Fibroblast of gingiva (primary cell): ENCODE measurements around the gene SYT8.

Source experiments
- DNase-seq: peaks from one replicate; pipeline ENCODE4 v3.0.0-alpha.2; 2011; ENCODE audit warnings: low read depth

Gene SYT8

DNA sequence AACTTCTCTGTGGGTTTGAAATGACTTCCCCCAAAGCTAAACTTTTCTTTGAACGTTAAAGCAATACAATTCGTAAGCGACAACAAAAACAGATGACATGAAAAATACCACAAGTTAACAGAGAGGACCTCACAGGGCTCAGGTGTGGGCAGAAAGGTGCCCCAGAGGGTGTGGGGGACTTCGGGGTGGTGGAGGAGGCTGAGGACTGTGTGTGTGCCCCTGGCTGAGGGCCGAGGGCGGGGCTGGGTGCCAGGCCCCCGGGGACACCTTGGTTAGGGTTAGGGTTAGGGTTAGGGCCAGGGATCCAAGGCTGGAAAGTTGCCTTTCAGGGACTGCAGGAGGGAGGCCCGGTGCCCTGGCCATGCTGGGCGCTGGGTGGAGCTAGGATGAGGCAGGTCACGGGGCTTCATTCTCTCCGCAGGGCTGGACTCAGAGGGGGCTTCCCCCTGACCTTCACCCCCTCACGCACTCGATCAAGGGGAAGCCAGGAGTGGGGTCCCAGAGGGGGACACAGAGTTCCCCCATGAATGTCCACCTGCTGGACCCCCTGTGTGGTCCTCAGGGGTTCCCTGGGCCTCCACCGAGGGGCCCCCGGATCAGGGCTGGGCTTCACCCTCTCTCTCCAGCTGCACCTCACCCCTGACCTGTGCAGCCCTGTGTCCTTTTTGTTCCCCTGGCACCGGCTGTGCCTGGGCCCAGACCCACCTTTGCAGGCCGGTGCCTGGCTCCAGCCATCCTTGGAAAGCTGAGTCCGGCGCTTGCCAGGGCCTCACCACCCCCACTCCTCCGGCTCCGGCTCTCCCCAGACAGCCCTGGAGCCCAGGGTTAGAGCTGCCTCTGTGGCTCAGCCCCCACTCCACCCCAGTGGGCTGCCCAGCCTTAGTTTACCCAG is 11.0 kb downstream of the SYT8 start:
- DNase-seq, result no peak

DNA sequence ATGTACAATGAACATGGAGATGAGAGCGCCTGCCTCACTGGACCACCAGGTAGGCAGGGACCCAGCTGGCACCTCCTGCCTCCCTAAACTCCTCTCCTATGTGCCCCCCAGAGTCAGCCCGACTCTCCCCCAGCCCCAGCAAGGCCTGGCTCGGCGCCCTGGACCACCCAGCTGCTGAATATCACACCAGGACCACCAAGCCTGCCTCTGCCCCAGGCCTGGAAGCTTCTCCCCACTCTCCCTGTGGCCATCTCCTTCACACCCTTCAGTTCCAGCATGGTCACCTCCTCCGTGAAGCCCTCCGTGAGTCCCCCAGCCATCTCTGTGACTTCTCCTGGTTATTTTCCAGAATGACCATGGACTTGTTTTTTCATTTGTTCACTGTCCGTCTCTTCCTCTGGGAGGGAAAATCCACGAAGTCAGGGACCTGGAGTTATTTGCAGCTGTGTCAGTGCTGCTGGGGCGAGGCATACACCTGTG is 11.7 kb downstream of the SYT8 start:
- no peak for DNase-seq

GRCh38 chr11:1847006-1847735 is 12.4 kb downstream of the SYT8 start:
- no peak for DNase-seq

DNA sequence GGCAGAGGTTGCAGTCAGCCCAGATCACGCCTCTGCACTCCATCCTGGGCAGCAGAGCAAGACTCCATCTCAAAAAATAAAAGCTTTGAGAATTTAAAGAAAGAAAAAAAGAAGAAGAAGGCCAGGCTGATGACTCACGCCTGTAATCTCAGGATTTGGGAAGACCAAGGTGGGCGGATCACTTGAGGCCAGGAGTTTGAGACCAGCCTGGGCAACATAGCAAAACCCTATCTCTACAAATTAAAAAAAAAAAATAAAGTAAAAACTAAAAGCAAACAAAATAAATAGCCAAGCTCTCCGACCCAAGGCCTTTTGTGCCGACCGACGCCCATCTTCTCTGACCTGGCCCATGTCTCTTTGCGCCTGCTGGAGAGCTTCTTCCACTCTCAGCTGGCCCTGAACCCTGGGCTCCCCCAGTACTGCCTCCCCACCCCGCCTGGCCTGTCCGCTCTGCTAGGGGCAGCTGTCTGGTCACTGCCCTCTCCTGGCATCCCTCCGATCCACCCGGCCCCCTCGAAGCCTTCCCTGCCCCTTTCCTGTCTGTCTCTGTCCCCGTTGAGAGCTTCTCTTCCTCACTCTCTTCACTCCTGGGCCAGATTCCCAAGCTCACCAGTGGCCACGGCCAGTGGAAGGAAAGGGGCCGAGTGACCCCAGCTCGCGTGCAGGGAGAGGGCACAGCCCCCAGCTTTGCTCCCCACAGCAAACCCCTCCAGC is 13.3 kb downstream of the SYT8 start:
- DNase-seq, result no peak

DNA sequence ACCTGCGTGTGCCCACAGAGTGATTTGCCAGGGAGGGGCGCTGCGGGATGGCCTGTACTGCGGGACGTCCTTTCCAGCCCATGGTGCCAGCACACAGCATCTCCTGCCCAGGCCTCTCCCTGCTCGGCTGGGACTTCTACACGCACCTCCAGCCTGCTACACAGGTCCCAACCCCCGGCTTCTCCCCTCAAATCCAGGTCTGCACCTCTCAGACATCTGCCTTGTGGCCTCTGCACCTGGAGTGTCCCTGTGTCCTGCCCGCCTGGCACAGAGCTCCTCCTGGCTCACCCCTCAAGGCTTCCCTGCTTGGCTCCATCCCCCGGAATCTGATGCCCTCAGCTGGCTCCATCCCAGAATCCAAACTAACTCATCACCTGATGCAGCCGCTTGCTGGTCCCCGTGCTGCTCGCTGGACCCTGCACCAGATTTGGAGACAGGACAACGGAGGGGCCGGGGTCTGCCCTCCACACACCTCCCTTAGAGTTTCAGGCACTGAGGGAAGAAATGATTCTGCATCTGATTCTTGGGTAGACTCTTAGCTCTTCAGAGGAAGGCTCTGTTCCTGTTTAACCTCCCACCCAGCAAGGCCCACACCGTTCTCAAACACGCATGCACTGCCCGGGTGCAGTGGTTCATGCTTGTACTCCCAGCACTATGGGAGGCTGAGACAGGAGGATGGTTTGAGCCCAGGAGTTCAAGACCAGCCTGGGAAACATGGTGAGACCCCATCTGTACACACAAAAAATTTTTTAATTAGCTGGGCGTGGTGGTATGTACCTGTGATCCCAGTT is 14.0 kb downstream of the SYT8 start:
- no peak for DNase-seq

GRCh38 chr11:1851468-1852180 is 16.8 kb downstream of the SYT8 start:
- DNase-seq, result no peak

DNA sequence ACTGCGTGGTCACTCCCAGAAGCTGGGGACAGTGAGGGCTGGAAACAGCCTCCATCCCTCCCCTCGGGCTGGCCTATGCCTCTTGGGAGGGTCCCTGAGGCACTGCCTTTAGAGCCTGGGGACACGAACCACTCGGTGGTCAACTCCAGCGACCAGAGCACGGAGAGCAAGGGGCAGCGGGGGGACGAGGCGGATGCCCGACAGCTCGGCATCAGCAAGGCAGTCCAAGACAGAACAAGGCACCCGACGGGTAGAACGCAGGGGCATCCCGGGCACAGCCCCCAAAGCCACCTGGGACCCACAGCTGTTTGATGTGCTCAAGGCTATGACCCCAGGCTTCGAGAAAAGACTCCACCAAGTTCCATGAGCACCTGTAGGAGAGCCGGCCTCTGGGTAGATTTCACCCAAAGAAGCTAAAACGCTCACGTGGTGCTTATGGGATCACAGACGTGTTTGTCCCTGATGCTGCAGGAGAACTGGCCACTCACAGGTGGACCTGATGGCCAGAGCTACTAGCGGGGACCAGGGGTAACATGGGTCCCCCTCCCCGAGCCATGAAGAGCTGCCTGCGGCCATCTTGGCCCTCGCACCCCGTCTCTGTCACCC is 17.6 kb downstream of the SYT8 start:
- no peak for DNase-seq

DNA sequence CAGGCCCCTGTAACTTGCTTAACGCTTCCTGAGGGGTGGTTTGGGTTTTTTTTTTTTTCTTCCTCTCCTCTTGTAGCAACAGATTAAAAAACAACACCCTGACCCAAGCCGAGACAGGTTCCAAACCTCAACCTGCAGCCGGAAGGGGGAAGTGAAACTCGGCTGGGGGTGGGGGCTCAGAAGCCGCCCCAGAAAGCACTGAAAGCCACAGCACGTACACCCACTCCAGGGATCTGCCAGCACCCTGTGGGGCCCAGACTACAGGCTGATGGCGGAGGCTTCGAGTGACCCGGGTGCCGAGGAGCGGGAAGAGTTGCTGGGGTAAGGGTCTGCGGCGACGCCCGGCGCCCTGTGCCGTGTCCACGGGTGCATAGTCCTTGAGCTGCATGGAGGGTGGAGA is 18.1 kb downstream of the SYT8 start, which contains the start of gene LSP1:
Gene LSP1 (plus strand): TSS at position 208 of the 400 bp plus-strand sequence. CDS start 61 bp downstream, at position 269.
- no peak for DNase-seq

DNA sequence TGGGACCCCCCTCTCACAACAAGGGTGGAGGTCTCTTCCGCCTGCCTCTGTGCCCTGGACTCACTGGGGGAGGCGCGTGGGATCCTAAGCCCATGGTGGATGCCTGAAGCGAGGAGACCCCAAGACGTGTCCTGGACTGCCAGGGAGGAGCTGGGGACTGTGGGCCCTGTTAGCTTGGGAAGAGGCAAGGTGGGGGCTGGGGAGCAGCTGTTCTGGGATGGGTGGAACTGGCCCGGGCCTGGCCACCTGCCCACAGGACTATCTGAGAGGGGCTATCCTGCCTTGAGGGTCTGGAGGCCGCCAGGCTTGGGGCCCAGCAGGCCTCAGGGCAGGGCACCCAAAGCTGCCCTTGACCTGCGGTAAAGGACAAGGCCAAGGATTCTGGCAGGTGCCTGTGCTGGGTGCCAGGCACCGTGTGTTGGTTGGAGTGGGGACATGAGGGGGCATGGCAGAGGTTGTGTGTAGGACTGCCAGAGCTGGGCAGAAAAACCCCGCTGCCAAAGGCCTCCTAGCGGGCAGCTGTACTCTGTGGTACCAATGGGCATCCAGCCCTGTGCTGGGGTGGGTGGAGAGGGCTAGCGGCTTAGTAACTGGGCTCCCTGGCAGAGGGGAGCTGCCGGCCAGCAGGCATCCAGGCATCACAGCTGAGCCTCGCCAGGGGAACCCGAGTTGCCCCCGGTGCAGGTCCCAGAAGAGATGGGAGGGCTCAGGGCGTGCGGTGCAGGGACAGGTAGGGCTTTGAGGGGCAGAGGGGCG is 18.8 kb downstream of the SYT8 start:
- no peak for DNase-seq

GRCh38 chr11:1854132-1854948 is 19.6 kb downstream of the SYT8 start:
- no peak for DNase-seq

DNA sequence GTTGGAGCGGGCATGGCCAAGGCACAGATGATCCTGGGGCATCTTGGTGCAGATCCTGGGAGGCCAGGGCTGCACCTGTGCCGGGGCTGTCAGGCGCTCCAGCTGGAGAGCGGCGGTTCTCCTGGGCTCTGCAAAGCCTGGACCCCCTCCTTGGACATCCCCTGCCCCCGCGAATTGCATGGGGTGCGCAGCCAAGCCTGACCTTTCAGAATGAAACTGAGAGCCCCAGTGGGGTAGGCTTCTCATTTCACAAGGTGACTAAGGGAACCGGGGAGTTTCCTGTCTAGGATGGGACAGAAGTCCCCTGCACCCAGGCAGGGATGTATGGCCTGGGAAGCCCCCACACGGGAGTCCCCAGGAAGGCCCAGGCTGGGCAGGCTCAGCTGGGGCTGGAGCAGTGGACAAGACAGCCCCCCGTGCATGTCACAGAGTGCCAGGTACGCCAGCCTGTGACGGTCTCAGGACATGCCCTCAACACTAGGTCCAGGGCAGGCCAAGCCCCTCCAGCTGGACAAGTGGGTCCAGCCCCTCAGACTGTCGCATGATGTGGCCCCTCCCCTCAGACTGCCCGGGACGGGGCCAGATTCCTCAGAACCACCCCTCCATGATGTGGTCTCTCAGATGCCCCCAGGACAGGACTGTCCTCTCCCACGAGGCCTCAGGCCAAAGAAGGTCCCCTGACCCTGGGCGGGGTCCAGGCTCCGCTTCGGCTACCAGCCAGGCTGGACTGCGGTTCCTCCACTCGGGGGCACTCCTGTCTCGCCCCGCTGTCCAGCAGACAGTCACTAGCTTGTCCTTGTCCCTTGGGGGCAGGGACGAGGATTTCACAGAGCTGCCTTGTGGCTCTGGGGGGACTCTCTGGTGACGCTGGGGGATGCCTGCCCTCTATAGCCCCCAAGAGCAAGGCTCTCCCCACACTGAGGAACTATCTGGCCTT is 20.4 kb downstream of the SYT8 start:
- no peak for DNase-seq

GRCh38 chr11:1855886-1856265 is 21.1 kb downstream of the SYT8 start:
- DNase-seq, result no peak

DNA sequence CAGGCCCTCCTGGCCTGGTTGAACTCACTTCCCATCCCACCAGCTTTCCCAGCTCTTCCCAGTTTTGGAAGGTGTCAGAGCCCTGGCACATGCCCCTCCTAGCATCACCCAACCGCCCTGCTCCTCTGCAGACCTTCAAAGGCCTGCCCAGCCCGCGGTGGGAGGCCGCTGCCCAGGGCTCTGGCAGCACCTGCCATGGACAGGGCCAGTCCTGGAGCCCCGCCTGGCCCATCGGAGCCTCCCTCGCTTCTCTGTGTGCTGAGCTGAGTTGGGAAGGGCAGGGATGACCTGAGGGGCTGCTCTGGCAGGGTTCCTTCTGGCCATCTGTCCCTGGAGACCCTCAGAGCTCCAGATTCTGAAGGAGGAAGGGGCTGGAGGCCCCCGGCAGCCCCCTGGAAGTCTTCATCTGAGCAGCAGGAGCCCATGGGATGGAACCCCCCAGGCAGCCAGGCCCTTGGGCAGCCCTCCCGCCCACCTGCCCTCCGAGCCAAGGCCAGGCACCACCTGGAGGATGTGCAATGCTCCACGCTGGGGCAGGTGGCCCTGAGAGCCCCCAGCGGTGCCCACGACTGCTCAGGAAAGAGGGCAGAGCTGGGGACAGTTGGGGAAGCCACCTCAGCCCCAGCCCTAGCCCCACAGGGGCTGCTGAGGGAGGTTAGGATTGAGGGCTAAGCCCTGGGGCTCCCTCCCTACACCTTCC is 21.7 kb downstream of the SYT8 start:
- DNase-seq, result no peak

DNA sequence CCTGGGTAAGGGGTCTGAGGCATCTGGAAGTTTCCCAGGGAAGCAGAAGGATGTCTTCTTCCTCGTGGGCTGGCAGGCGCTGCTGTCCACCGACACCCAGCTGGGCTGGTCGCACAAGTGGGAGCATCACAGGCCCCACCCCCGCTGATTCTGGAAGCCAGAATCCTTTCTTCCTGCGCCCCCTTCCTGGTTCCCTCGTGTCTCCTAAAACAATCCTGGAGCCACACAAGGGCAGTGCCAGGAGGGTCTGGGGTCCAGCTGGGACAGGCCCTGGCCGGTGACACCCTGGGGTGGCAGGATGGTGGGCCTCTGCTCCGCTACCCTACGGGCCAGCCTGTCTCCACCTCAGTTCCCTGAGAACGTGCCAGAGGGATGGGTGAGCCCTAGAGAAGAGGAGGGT is 22.3 kb downstream of the SYT8 start:
- DNase-seq, result no peak

DNA sequence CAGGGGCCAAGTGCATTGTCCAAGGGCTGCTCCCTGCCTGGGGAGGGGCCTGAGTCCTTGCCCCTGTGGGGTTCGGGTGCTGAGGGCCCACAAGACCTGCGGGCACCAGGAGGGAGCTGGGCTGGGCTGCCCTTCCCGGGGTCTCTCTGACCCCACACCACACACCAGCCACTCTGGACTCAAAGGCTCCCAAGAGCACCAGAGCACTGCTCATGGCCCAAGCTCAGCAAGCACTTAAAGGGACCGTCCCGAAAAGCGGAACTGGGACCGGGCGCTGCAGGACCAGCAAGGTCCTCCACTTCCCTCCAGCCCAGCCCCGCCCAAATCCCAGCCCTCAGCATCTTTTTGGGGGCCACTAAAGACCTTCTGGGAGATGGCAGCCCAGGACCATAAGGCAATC is 23.4 kb downstream of the SYT8 start:
- DNase-seq, result no peak

GRCh38 chr11:1858576-1858975 is 23.8 kb downstream of the SYT8 start:
- no peak for DNase-seq

GRCh38 chr11:1859004-1859403 is 24.2 kb downstream of the SYT8 start:
- DNase-seq, result no peak
